ENCODE results near the gene ZNF205.

- TF ChIP-seq POLR2A (IDR thresholded peaks at IDR 0.05; ENCODE audit: low read depth, low read length) (no peak), POLR2AphosphoS5 (IDR thresholded peaks at IDR 0.05; ENCODE audit: low read depth, low read length) (no peak), TAF1 (IDR thresholded peaks at IDR 0.05; ENCODE audit: borderline replicate concordance, low read depth, low read length) (no peak)
These were observed 11.2 kb upstream of the ZNF205 start for GRCh38 chr16:3101018-3101840.

Data from GM12892 (cell line).